ENCODE data around the gene SUN5.
"Not testable (repeated sequence)": the region's sequence is repeated elsewhere in the genome, so short reads cannot be mapped to it uniquely, and the experiment has no call there.

SUN5 gene

GRCh38 chr20:33004141-33004751 is at the start of gene SUN5:
Gene SUN5 (minus strand): TSS chr20:33004433. CDS start chr20:33004340, 93 bp downstream.
- no peak for DNase-seq

- no peak for DNase-seq
Measured at GRCh38 chr20:33053291-33054106, 49.3 kb upstream of the SUN5 start, which contains the start of gene BPIFB3. Gene BPIFB3 (plus strand): TSS chr20:33053903. CDS start chr20:33055436, 1,533 bp downstream.

GRCh38 chr20:33051333-33051732 is 47.1 kb upstream of the SUN5 start:
- no peak for DNase-seq

GRCh38 chr20:33046412-33046811 is 42.2 kb upstream of the SUN5 start:
- no peak for DNase-seq

GRCh38 chr20:33045129-33045721 is 41.0 kb upstream of the SUN5 start:
- not testable (repeated sequence) for DNase-seq

GRCh38 chr20:33043731-33044181 is 39.5 kb upstream of the SUN5 start:
- DNase-seq = no peak

GRCh38 chr20:33042983-33043730 is 38.9 kb upstream of the SUN5 start:
- DNase-seq = no peak

GRCh38 chr20:33042430-33042829 is 38.2 kb upstream of the SUN5 start:
- no peak for DNase-seq

GRCh38 chr20:33038243-33038642 is 34.0 kb upstream of the SUN5 start:
- DNase-seq = no peak

- no peak for DNase-seq
Measured at GRCh38 chr20:33037456-33037855, 33.2 kb upstream of the SUN5 start.

- no peak for DNase-seq
Measured at GRCh38 chr20:33034901-33035492, 30.8 kb upstream of the SUN5 start.

GRCh38 chr20:33034115-33034514 is 29.9 kb upstream of the SUN5 start:
- no peak for DNase-seq

GRCh38 chr20:33033381-33033780 is 29.1 kb upstream of the SUN5 start:
- no peak for DNase-seq

- no peak for DNase-seq
Measured at GRCh38 chr20:33032555-33032954, 28.3 kb upstream of the SUN5 start.

- DNase-seq = no peak
Measured at GRCh38 chr20:33031531-33031930, 27.3 kb upstream of the SUN5 start, which contains the start of gene BPIFB6. Gene BPIFB6 (plus strand): TSS chr20:33031648. CDS start chr20:33031648, 0 bp downstream.

- no peak for DNase-seq
Measured at GRCh38 chr20:33030569-33030968, 26.3 kb upstream of the SUN5 start.

GRCh38 chr20:33030076-33030475 is 25.8 kb upstream of the SUN5 start:
- no peak for DNase-seq

- no peak for DNase-seq
Measured at GRCh38 chr20:33028875-33029274, 24.6 kb upstream of the SUN5 start.

GRCh38 chr20:33027769-33028751 is 23.8 kb upstream of the SUN5 start:
- no peak for DNase-seq

- DNase-seq = no peak
Measured at GRCh38 chr20:33026779-33027759, 22.8 kb upstream of the SUN5 start.
